HepG2 (cell line): Measurements from ENCODE around the gene POLR3GL. TPM values are rescaled to one million over a fixed set of nuclear protein-coding genes. Genes with fewer than 3 reads are reported as not detected.

Source experiments
- ATAC-seq: fragments of 200-7000 bp; cut with Tn5 transposase; 3 replicates; pipeline ENCODE4 v1.9.1; 2020; ENCODE audit warnings: mild to moderate bottlenecking, moderate library complexity
- BruUV-seq: library from RNA; stranded (reverse); fragments of 400-500 nt; replicated peaks from 2 replicates; lab custom pipeline; 2021; lab: Mats Ljungman, UMichigan
- CTCF ChIA-PET: fragments of 300-600 bp; formaldehyde crosslinking; extraction: SDS; loops from one replicate; lab custom pipeline; 2021; ENCODE audit warnings: low total read pairs, inconsistent platforms, low intra/inter-chr PET ratio; lab: Yijun Ruan, JAX
- POLR2A ChIA-PET: fragments of 350-600 bp; sonication (Branson Sonifier 250); formaldehyde crosslinking; loops from one replicate; lab custom pipeline; 2020; ENCODE audit warnings: antibody characterized with exemption, inconsistent platforms; lab: Yijun Ruan, JAX
- DNase-seq: peaks from one replicate; pipeline ENCODE4 v3.0.0-alpha.2; 2015; ENCODE audit warnings: low spot score
- FAIRE-seq: peaks from 3 replicates; lab custom pipeline; 2011; peaks lifted over from hg19 to GRCh38; lab: Jason Lieb, UNC
- H2AFZ ChIP-seq: one replicate; pipeline ENCODE4 v1.6.1; 2011; ENCODE audit warnings: low read length, inconsistent platforms
- H3K27ac ChIP-seq: fragments of 300-600 bp; 3 replicates; pipeline ENCODE4 v1.8.0; 2011; ENCODE audit warnings: mixed run types, mild to moderate bottlenecking, mixed read lengths, low read length, inconsistent platforms; ENCODE audit not compliant: insufficient read depth; ENCODE audit errors: extremely low read length
- H3K27me3 ChIP-seq, 2 experiments: fragments of 200-600 bp in 1 of 2; 2 replicates in 1 of 2; 3 replicates in 1 of 2; pipeline versions ENCODE4 v1.6.0 to v1.8.0; 2011; ENCODE audit warnings: low read length in 2 of 2, mild to moderate bottlenecking in 2 of 2, moderate library complexity in 2 of 2, inconsistent platforms in 1 of 2; ENCODE audit not compliant: insufficient read depth in 2 of 2, control insufficient read depth in 1 of 2
- H3K36me3 ChIP-seq, 2 experiments: fragments of 200-600 bp in 1 of 2; replicated peaks in 1 of 2; 2 replicates in 1 of 2; 3 replicates in 1 of 2; pipeline versions ENCODE4 v1.5.1 to v1.8.0; 2011; ENCODE audit warnings: low read length in 2 of 2, inconsistent platforms in 1 of 2; ENCODE audit not compliant: insufficient read depth in 2 of 2, control insufficient read depth in 1 of 2
- H3K4me1 ChIP-seq: 2 replicates; pipeline ENCODE4 v1.5.1; 2012; ENCODE audit warnings: low read length, inconsistent platforms; ENCODE audit not compliant: insufficient read depth
- H3K4me2 ChIP-seq: 2 replicates; pipeline ENCODE4 v1.6.0; 2011; ENCODE audit warnings: low read depth, low read length, inconsistent platforms
- H3K4me3 ChIP-seq, 3 experiments: fragments of 200-600 bp in 1 of 3; sonication (generic), shearing (Covaris generic) in 1 of 3; replicated peaks in 1 of 3; 2 replicates each; pipeline ENCODE4 v1.5.1; 2011 to 2016; ENCODE audit warnings: low read length in 3 of 3, inconsistent platforms in 2 of 3, low read depth in 2 of 3, mild to moderate bottlenecking in 2 of 3, control low read depth in 1 of 3, mixed read lengths in 1 of 3; ENCODE audit not compliant: insufficient read depth in 1 of 3
- H3K79me2 ChIP-seq: one replicate; pipeline ENCODE4 v1.6.1; 2011; ENCODE audit warnings: low read length, inconsistent platforms; ENCODE audit not compliant: insufficient read depth
- H3K9ac ChIP-seq: 2 replicates; pipeline ENCODE4 v1.6.0; 2011; ENCODE audit warnings: mild to moderate bottlenecking, low read depth, low read length, inconsistent platforms; ENCODE audit not compliant: insufficient read depth
- H3K9me3 ChIP-seq: 2 replicates; pipeline ENCODE4 v1.5.1; 2012; ENCODE audit warnings: mild to moderate bottlenecking, low read length
- H4K20me1 ChIP-seq: 2 replicates; pipeline ENCODE4 v1.6.0; 2011; ENCODE audit warnings: inconsistent platforms, mild to moderate bottlenecking, low read length, moderate library complexity; ENCODE audit not compliant: insufficient read depth
- KLF11 ChIP-seq: IDR thresholded peaks from 2 replicates; pipeline ENCODE4 v1.6.1; 2016; ENCODE audit warnings: missing compliant biosample characterization
- KLF9 ChIP-seq: IDR thresholded peaks from 2 replicates; pipeline ENCODE4 v1.6.1; 2016; ENCODE audit warnings: low read depth
- MEIS1 ChIP-seq: sonication (generic); formaldehyde crosslinking; IDR thresholded peaks from 2 replicates; pipeline ENCODE4 v1.9.0; 2021; ENCODE audit warnings: mild to moderate bottlenecking, missing genetic modification reagents, moderate library complexity, borderline replicate concordance
- MYC ChIP-seq: sonication (generic); formaldehyde crosslinking; IDR thresholded peaks from 2 replicates; pipeline ENCODE4 v1.9.0; 2021; ENCODE audit warnings: missing genetic modification reagents, borderline replicate concordance
- PHF8 ChIP-seq: sonication (generic); formaldehyde crosslinking; IDR thresholded peaks from 2 replicates; pipeline ENCODE4 v1.5.0; 2020; ENCODE audit warnings: missing genetic modification reagents
- RFX1 ChIP-seq: fragments of 450-650 bp; IDR thresholded peaks from 2 replicates; pipeline ENCODE4 v1.6.1; 2017
- TEAD2 ChIP-seq: sonication (generic); formaldehyde crosslinking; IDR thresholded peaks from 2 replicates; pipeline ENCODE4 v1.9.0; 2021; ENCODE audit warnings: missing genetic modification reagents
- ZNF30 ChIP-seq: sonication (generic); formaldehyde crosslinking; IDR thresholded peaks from 2 replicates; pipeline ENCODE4 v1.5.0; 2020; ENCODE audit warnings: mild to moderate bottlenecking, missing genetic modification reagents
- ZNF354B ChIP-seq: sonication (generic); formaldehyde crosslinking; IDR thresholded peaks from 2 replicates; pipeline ENCODE4 v1.8.0; 2022; ENCODE audit warnings: mild to moderate bottlenecking, missing genetic modification reagents
- ZNF772 ChIP-seq: sonication (generic); formaldehyde crosslinking; IDR thresholded peaks from 2 replicates; pipeline ENCODE4 v1.5.0; 2020; ENCODE audit warnings: mild to moderate bottlenecking, missing genetic modification reagents
- ZSCAN30 ChIP-seq: sonication (generic); formaldehyde crosslinking; IDR thresholded peaks from 2 replicates; pipeline ENCODE4 v1.5.0; 2020; ENCODE audit warnings: mild to moderate bottlenecking, missing genetic modification reagents
- WGBS: methylation state at CpG from one replicate; pipeline ENCODE4 v1.1.6; 2017; ENCODE audit warnings: low lambda C conversion rate; 5-methylcytosine and 5-hydroxymethylcytosine counted together
- in situ Hi-C: cut with HindIII; loops from 2 replicates; pipeline ENCODE4 v1.10.0; 2017; ENCODE audit warnings: low pct_unique_long_range_greater_than_20kb; ENCODE audit not compliant: extremely low pct_ligation_motif_present
- intact Hi-C: fragments of 100-400 bp; cut with micrococcal nuclease; formaldehyde crosslinking; loops from one replicate; pipeline ENCODE4 v1.10.0; 2022; ENCODE audit not compliant: unreplicated experiment
- polyA plus RNA-seq, 8 experiments: library from polyadenylated mRNA; depleted of rRNA in 3 of 8; stranded (reverse) in 7 of 8; unstranded in 1 of 8; fragments of >200 nt; fragmentation: Illumina TruSeq in 4 of 8; extraction: Trizol in 4 of 8; gene quantifications; 2 replicates each; pipeline versions ENCODE4 v1.2.1 to v1.2.3, GENCODE V29; 2011 to 2016; ENCODE audit warnings: low read depth in 4 of 8, missing spikeins in 1 of 8, mixed read lengths in 1 of 8; ENCODE audit not compliant: insufficient read depth in 1 of 8
- total RNA-seq, 5 experiments: library from RNA; depleted of rRNA; stranded (reverse); fragments of >200 nt; fragmentation: Illumina TruSeq; extraction: Trizol; gene quantifications; 2 replicates each; pipeline ENCODE4 v1.2.3, GENCODE V29; 2016; ENCODE audit warnings: low read depth in 1 of 5
- TF ChIP-seq, protein P1 (sequence below): sonication (generic); formaldehyde crosslinking; conservative IDR thresholded peaks from 2 replicates; pipeline ENCODE4 v1.4.0; 2020; ENCODE audit warnings: missing genetic modification reagents
- TF ChIP-seq, protein P2 (sequence below): IDR thresholded peaks from 2 replicates; pipeline ENCODE4 v1.6.1; 2016; ENCODE audit warnings: low read depth, missing genetic modification reagents, missing compliant biosample characterization
- TF ChIP-seq, protein P3 (sequence below): sonication (generic); formaldehyde crosslinking; IDR thresholded peaks from 2 replicates; pipeline ENCODE4 v1.4.0; 2020; ENCODE audit warnings: missing genetic modification reagents
- TF ChIP-seq, protein P4 (sequence below): sonication (generic); formaldehyde crosslinking; IDR thresholded peaks from 2 replicates; pipeline ENCODE4 v1.8.0; 2022; ENCODE audit warnings: mild to moderate bottlenecking, missing genetic modification reagents, moderate library complexity

POLR3GL gene
- total and polyA plus RNA-seq, 2 of the 13 experiments (the other 11 are each of a cell fraction or from before 2014, with no cell fraction given), result 11.5 to 12.4 TPM

- Histone ChIP-seq H3K27me3 (peaks cover 0 to 30% of the 10 kb centered on the region in 2 experiments; a peak in 3 of 5 replicates), H3K4me2 (peak overlapping the region; percentile 99), H4K20me1 (no peaks in the 10 kb centered on the region), H3K9me3 (no peaks in the 10 kb centered on the region), H3K27ac (no peak overlapping the region), H3K9ac (peak overlapping the region; percentile 62), H2AFZ (no peak overlapping the region), H3K4me3 (peak overlapping the region; percentile 60 to 91 (median 68)), H3K4me1 (peaks cover 60% of the 10 kb centered on the region), H3K79me2 (peaks cover 8% of the 10 kb centered on the region), H3K36me3 (no peaks in the 10 kb centered on the region)
- BruUV-seq, result no TSS peak
- FAIRE-seq, result no peak
- intact Hi-C loops, result loop anchor here (5.0 kb wide), 2 partner anchors 46 to 104 kb away; partner anchors contain the start of gene PIAS3
- in situ Hi-C loops, result loop anchor here (5.0 kb wide), 1 partner anchor 34 kb away; the partner anchor contains the start of gene RBM8A
- ChIA-PET POLR2A (interaction anchor here (0.6 kb wide), 1 partner anchor 36 kb away, joined by 3 read pairs; no protein-coding TSS in a partner anchor), CTCF (no interaction called here)
- no peak for ATAC-seq
- DNase-seq, result no peak
- WGBS, result under 1% methylated on average over 19 of the region's 57 CpGs
- TF ChIP-seq KLF11 (CRISPR knock-in tag) (no peak), KLF9 (CRISPR knock-in tag) (no peak), MEIS1 (CRISPR knock-in tag) (no peak), PHF8 (CRISPR knock-in tag) (0 out of 2 replicates have a peak, but pooled peaks have one; percentile 2), ZSCAN30 (CRISPR knock-in tag) (no peak), RFX1 (no peak), ZNF30 (CRISPR knock-in tag) (no peak), ZNF354B (CRISPR knock-in tag) (no peak), TEAD2 (CRISPR knock-in tag) (no peak), MYC (CRISPR knock-in tag) (0 out of 2 replicates have a peak, but pooled peaks have one; percentile 12), ZNF772 (CRISPR knock-in tag) (no peak)
- TF ChIP-seq, protein P1, sequence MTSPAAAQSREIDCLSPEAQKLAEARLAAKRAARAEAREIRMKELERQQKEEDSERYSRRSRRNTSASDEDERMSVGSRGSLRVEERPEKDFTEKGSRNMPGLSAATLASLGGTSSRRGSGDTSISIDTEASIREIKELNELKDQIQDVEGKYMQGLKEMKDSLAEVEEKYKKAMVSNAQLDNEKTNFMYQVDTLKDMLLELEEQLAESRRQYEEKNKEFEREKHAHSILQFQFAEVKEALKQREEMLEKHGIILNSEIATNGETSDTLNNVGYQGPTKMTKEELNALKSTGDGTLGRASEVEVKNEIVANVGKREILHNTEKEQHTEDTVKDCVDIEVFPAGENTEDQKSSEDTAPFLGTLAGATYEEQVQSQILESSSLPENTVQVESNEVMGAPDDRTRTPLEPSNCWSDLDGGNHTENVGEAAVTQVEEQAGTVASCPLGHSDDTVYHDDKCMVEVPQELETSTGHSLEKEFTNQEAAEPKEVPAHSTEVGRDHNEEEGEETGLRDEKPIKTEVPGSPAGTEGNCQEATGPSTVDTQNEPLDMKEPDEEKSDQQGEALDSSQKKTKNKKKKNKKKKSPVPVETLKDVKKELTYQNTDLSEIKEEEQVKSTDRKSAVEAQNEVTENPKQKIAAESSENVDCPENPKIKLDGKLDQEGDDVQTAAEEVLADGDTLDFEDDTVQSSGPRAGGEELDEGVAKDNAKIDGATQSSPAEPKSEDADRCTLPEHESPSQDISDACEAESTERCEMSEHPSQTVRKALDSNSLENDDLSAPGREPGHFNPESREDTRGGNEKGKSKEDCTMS (CRISPR knock-in tag), result no peak
- TF ChIP-seq, protein P2, sequence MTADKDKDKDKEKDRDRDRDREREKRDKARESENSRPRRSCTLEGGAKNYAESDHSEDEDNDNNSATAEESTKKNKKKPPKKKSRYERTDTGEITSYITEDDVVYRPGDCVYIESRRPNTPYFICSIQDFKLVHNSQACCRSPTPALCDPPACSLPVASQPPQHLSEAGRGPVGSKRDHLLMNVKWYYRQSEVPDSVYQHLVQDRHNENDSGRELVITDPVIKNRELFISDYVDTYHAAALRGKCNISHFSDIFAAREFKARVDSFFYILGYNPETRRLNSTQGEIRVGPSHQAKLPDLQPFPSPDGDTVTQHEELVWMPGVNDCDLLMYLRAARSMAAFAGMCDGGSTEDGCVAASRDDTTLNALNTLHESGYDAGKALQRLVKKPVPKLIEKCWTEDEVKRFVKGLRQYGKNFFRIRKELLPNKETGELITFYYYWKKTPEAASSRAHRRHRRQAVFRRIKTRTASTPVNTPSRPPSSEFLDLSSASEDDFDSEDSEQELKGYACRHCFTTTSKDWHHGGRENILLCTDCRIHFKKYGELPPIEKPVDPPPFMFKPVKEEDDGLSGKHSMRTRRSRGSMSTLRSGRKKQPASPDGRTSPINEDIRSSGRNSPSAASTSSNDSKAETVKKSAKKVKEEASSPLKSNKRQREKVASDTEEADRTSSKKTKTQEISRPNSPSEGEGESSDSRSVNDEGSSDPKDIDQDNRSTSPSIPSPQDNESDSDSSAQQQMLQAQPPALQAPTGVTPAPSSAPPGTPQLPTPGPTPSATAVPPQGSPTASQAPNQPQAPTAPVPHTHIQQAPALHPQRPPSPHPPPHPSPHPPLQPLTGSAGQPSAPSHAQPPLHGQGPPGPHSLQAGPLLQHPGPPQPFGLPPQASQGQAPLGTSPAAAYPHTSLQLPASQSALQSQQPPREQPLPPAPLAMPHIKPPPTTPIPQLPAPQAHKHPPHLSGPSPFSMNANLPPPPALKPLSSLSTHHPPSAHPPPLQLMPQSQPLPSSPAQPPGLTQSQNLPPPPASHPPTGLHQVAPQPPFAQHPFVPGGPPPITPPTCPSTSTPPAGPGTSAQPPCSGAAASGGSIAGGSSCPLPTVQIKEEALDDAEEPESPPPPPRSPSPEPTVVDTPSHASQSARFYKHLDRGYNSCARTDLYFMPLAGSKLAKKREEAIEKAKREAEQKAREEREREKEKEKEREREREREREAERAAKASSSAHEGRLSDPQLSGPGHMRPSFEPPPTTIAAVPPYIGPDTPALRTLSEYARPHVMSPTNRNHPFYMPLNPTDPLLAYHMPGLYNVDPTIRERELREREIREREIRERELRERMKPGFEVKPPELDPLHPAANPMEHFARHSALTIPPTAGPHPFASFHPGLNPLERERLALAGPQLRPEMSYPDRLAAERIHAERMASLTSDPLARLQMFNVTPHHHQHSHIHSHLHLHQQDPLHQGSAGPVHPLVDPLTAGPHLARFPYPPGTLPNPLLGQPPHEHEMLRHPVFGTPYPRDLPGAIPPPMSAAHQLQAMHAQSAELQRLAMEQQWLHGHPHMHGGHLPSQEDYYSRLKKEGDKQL, result no peak
- TF ChIP-seq, protein P3, sequence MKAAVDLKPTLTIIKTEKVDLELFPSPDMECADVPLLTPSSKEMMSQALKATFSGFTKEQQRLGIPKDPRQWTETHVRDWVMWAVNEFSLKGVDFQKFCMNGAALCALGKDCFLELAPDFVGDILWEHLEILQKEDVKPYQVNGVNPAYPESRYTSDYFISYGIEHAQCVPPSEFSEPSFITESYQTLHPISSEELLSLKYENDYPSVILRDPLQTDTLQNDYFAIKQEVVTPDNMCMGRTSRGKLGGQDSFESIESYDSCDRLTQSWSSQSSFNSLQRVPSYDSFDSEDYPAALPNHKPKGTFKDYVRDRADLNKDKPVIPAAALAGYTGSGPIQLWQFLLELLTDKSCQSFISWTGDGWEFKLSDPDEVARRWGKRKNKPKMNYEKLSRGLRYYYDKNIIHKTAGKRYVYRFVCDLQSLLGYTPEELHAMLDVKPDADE, result no peak
- TF ChIP-seq, protein P4, sequence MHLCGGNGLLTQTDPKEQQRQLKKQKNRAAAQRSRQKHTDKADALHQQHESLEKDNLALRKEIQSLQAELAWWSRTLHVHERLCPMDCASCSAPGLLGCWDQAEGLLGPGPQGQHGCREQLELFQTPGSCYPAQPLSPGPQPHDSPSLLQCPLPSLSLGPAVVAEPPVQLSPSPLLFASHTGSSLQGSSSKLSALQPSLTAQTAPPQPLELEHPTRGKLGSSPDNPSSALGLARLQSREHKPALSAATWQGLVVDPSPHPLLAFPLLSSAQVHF (CRISPR knock-in tag), result no peak
Measured at GRCh38 chr1:145961425-145962156, 2.9 kb upstream of the POLR3GL start.
